ENCODE data around the gene NOP53. TPM values are rescaled to one million over a fixed set of nuclear protein-coding genes. Genes with fewer than 3 reads are reported as not detected.

The NOP53 gene
- 112 and 121 TPM in 2 replicates for total RNA-seq

DNA sequence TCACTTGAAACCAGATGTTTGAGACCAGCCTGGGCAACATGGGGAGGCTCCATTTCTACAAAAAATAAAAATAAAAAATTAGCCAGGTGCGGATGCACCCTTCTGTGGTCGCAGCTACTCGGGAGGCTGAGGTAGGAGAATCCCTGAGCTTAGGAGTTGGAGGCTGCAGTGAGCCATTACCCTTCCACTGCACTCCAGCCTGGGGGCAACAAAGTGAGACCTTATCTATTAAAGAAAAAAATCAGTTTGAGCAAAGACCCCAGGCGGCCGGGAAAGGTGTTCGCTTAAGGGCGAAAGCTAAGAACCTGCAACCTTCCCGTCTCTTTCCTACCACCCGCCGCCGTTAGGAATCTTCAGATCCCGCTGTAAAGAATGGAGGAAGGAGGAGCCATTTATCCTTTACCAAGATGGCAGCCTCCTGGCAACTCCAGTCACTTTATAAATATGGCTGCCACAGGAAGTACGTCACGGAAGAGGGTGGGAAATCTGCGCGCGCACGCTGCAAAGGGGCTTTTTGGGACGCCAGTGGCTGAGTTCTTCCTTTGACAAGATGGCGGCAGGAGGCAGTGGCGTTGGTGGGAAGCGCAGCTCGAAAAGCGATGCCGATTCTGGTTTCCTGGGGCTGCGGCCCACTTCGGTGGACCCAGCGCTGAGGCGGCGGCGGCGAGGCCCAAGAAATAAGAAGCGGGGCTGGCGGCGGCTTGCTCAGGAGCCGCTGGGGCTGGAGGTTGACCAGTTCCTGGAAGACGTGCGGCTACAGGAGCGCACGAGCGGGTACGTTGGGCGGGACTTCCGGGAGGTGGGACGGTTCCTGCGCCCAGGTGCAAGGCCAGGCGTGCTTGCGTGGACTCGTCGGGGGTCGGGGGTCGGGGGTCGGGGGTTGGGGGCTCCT is at the start of gene NOP53:
Gene NOP53 (plus strand): TSS at position 537 of the 892 bp plus-strand sequence. CDS start 14 bp downstream, at position 551.
- H3K27me3 ChIP-seq (ENCODE audit: control insufficient read depth, insufficient read depth, low read length) = no peaks in the 10 kb centered on the region
- DNase-seq (ENCODE audit: low read depth) = peak; percentile 90
- peaks cover 32% of the 10 kb centered on the region for H3K36me3 ChIP-seq (ENCODE audit: control insufficient read depth, insufficient read depth, low read length)
- no peak for FAIRE-seq
- peak within 1 kb of the TSS; percentile 77 for H3K4me3 ChIP-seq (ENCODE audit: low read depth, low read length)
- TF ChIP-seq, protein P1, sequence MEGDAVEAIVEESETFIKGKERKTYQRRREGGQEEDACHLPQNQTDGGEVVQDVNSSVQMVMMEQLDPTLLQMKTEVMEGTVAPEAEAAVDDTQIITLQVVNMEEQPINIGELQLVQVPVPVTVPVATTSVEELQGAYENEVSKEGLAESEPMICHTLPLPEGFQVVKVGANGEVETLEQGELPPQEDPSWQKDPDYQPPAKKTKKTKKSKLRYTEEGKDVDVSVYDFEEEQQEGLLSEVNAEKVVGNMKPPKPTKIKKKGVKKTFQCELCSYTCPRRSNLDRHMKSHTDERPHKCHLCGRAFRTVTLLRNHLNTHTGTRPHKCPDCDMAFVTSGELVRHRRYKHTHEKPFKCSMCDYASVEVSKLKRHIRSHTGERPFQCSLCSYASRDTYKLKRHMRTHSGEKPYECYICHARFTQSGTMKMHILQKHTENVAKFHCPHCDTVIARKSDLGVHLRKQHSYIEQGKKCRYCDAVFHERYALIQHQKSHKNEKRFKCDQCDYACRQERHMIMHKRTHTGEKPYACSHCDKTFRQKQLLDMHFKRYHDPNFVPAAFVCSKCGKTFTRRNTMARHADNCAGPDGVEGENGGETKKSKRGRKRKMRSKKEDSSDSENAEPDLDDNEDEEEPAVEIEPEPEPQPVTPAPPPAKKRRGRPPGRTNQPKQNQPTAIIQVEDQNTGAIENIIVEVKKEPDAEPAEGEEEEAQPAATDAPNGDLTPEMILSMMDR (IDR thresholded peaks at IDR 0.05; ENCODE audit: insufficient read depth, low read length, severe bottlenecking) = no peak

DNA sequence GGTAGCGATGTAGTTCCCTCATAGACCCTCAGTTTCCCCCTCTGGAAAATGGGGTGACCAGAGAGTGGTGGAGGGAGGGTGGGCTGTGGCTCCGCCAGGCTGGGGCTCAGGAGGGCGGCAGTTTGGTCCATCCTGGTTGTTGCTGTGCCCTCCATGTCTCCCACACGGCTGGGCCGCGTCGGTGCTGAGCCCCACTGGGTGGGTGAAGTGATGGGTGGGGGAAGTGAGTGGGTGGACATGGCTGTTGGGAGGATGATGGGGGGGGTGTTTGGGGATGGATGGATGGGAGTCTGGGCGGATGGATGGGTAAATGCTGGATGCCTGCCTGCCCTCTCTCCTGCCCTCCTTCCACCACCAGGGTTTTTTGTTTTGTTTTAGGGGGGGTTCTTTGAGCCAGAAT is 48.7 kb upstream of the NOP53 start:
- no peak for DNase-seq (ENCODE audit: low read depth)
- H3K4me3 ChIP-seq (ENCODE audit: low read depth, low read length) = no peak overlapping the region
- TF ChIP-seq, protein P1 (IDR thresholded peaks at IDR 0.05; ENCODE audit: insufficient read depth, low read length, severe bottlenecking) = no peak
- H3K36me3 ChIP-seq (ENCODE audit: control insufficient read depth, insufficient read depth, low read length) = peaks cover 16% of the 10 kb centered on the region
- FAIRE-seq = no peak
- H3K27me3 ChIP-seq (ENCODE audit: control insufficient read depth, insufficient read depth, low read length) = no peaks in the 10 kb centered on the region

DNA sequence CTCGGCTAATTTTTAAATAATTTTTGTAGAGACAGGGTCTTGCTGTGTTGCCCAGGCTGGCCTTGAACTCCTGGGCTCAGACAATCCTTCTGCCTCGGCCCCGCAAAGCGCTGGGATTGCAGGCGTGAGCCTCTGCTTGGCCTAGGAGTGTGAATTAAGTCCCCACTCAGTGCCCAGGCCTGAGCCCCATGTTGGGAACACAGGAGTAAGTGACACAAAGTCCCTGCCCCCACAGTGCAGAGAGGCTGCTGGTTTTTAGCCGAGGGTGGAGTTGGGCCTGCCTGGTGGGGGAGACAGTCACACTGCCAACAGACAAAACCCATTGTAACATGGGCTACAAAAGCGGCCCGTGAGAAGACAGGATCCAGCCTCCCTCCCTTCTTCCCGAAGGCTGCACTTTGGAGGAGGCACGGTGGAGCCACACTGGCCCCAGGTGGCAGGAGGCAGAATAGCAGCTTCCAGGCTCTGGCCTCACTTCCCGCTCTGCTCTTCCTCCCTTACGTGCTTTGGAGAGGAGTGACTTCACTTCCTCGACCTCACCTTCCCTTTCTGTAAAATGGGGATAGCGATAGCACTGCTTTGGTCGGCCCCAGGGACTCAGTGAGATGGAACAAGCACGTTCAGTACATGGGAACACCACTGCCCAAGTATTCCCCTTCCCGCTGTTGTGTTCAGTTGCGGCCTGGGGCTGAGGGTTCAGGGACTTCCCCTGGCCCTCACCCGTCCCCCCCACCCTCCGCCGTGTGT is 47.3 kb upstream of the NOP53 start:
- DNase-seq (ENCODE audit: low read depth) (peak; percentile 61), FAIRE-seq (peak; percentile 85)
- peaks cover 18% of the 10 kb centered on the region for H3K36me3 ChIP-seq (ENCODE audit: control insufficient read depth, insufficient read depth, low read length)
- TF ChIP-seq, protein P1 (IDR thresholded peaks at IDR 0.05; ENCODE audit: insufficient read depth, low read length, severe bottlenecking) = peak; percentile 100
- H3K4me3 ChIP-seq (ENCODE audit: low read depth, low read length) = no peak overlapping the region
- no peaks in the 10 kb centered on the region for H3K27me3 ChIP-seq (ENCODE audit: control insufficient read depth, insufficient read depth, low read length)

DNA sequence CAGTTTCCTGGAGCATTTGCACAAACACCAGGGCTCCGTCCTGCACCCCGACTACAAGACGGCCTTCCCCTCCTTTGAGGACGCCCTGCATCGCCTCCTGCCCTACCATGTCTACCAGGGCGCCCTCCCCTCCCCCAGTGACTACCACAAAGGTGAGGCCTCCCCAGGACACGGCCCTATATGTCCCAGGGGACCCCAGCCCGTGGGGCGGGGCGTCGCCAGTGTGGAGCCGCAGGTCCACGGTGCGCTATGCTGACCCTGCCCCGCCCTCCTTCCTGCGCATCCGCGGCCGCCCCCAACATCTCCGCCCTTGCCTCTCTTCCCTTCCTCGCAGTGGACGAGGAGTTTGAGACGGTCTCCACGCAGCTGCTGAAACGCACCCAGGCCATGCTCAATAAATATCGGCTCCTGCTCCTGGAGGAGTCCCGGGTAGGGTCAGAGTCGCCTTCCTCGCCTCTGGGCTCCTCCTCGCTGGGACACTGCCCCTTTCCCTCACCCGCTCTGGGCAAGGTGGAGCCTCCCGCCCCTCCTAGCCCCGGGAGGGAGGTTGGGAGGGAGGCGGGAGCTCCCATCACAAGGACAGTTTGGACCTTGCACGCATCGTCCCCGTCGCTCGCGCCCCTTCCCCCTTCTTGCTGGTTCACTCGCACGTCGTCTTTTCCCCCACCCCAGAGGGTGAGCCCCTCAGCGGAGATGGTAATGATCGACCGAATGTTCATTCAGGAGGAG is 46.6 kb upstream of the NOP53 start:
- FAIRE-seq (no peak), DNase-seq (ENCODE audit: low read depth) (no peak)
- Histone ChIP-seq H3K27me3 (ENCODE audit: control insufficient read depth, insufficient read depth, low read length) (no peaks in the 10 kb centered on the region), H3K4me3 (ENCODE audit: low read depth, low read length) (no peak overlapping the region), H3K36me3 (ENCODE audit: control insufficient read depth, insufficient read depth, low read length) (peaks cover 18% of the 10 kb centered on the region)
- TF ChIP-seq, protein P1 (IDR thresholded peaks at IDR 0.05; ENCODE audit: insufficient read depth, low read length, severe bottlenecking) = no peak

DNA sequence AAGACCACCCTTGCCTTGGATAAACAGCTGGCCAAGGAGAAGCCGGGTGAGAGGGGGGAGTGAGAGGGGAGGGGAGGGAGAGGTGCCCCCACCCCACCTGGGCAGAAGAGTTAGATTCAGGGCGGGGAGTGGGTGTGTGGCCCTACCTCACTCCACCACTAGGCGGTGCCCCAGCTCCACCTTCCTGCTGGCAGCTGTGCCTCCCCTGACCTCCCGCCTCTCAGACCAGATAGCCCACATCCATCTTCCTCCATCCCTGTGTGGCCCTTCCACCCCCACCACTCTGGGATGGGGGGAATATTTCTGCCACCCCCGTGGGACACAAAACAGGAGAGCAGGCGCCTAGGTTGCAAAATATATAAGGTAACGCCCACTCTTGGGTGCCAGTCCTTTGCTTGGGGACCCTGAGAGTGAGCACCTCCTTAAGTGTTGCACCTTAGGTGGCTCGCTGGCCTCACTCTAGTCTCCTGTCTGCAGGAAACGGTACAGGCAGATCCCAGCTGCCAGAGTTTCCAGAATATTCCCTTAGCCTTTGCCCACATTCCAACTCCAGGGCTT is 45.9 kb upstream of the NOP53 start:
- Histone ChIP-seq H3K36me3 (ENCODE audit: control insufficient read depth, insufficient read depth, low read length) (peaks cover 18% of the 10 kb centered on the region), H3K27me3 (ENCODE audit: control insufficient read depth, insufficient read depth, low read length) (no peaks in the 10 kb centered on the region), H3K4me3 (ENCODE audit: low read depth, low read length) (no peak overlapping the region)
- DNase-seq (ENCODE audit: low read depth) (no peak), FAIRE-seq (no peak)
- TF ChIP-seq, protein P1 (IDR thresholded peaks at IDR 0.05; ENCODE audit: insufficient read depth, low read length, severe bottlenecking) = peak; percentile 92

Measured in bronchial epithelial cell (primary cell).